ENCODE measurements around the gene SAE1.
"Not testable (repeated sequence)": the region's sequence is repeated elsewhere in the genome, so short reads cannot be mapped to it uniquely, and the experiment has no call there.

The SAE1 gene

DNA sequence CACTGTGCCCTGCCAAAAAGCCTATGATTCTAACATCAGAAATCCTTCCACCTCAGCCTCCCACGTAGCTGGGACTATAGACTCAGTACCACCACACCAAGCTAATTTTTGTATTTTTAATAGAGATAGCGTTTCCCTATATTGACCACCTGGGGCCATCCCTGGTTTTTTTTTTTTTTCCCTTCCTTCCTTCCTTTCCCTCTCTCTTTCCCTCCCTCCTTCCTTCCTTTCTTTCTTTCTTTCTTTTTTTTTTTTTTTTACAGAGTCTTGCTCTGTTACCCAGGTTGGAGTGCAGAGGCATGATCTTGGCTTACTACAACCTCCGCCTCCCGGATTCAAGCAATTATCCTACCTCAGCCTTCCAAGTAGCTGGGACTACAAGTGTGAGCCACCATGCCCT lies 1.1 kb upstream of the SAE1 start:
- TF ChIP-seq, protein P1, sequence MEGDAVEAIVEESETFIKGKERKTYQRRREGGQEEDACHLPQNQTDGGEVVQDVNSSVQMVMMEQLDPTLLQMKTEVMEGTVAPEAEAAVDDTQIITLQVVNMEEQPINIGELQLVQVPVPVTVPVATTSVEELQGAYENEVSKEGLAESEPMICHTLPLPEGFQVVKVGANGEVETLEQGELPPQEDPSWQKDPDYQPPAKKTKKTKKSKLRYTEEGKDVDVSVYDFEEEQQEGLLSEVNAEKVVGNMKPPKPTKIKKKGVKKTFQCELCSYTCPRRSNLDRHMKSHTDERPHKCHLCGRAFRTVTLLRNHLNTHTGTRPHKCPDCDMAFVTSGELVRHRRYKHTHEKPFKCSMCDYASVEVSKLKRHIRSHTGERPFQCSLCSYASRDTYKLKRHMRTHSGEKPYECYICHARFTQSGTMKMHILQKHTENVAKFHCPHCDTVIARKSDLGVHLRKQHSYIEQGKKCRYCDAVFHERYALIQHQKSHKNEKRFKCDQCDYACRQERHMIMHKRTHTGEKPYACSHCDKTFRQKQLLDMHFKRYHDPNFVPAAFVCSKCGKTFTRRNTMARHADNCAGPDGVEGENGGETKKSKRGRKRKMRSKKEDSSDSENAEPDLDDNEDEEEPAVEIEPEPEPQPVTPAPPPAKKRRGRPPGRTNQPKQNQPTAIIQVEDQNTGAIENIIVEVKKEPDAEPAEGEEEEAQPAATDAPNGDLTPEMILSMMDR (IDR thresholded peaks at IDR 0.05) = no peak
- DNase-seq = no peak
- peaks cover 46% of the 10 kb centered on the region for H3K4me1 Mint-ChIP-seq
- peaks cover 14% of the 10 kb centered on the region for H3K27me3 Mint-ChIP-seq (ENCODE audit: low read depth, poor library complexity)
- H3K27ac Mint-ChIP-seq = no peak overlapping the region
- peaks cover 17% of the 10 kb centered on the region for H3K9me3 Mint-ChIP-seq
- no peak overlapping the region for H3K4me3 Mint-ChIP-seq
- H3K36me3 Mint-ChIP-seq (ENCODE audit: low read depth) = peaks cover 27% of the 10 kb centered on the region

DNA sequence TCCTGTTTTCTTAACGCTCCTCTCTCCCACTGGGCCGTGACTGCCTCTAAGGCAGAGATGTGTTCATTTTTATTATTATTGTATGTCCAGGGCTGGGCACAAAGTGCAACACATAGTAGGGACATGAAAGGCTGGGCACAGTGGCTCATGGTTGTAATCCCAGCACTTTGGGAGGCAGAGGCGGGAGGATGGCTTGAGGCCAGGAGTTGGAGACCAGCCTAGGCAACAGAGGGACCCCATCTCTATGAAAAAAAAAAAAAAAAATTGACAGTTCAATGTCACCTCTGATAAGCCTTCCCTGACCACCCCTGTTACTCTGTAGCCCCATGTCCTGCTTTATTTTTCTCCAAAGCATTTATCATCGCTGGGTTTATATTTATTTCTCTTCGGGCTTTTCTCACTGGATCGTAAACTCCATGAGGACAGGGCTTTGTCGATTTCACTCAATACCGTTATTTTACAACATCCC lies 481 bp upstream of the SAE1 start:
- Mint-ChIP-seq H3K4me1 (peaks cover 47% of the 10 kb centered on the region), H3K9me3 (peaks cover 17% of the 10 kb centered on the region), H3K4me3 (peak overlapping the region; percentile 97), H3K36me3 (ENCODE audit: low read depth) (peaks cover 33% of the 10 kb centered on the region), H3K27ac (peak overlapping the region; percentile 99), H3K27me3 (ENCODE audit: low read depth, poor library complexity) (peaks cover 14% of the 10 kb centered on the region)
- TF ChIP-seq, protein P1 (IDR thresholded peaks at IDR 0.05) = no peak
- no peak for DNase-seq

DNA sequence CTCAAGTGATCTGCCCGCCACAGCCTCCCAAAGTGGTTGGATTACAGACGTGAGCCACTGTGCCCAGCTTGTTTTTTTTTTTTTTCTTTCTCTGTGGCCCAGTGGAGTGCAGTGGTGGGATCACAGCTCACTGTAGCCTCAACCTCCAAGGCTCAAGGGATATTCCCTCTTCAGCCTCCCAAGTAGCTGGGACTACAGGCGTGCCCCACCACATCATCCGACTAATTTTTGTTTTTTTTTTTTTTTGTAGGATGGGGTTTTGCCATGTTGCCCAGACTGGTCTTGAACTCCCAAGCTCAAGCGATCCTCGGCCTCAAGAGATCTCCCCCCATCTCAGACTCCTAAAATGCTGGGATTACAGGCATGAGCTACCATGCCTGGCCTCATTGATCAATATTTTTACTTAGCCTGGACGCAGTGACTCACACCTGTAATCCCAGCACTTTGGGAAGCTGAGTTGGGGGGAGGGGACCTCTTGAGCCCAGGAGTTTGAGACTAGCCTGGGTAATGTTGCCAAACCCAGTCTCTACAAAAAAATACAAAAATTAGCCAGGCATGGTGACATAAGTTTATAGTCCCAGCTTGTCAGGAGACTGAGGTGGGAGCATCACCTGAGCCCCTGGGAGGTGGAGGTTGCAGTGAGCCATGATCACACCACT lies 1.7 kb downstream of the SAE1 start:
- H3K4me1 Mint-ChIP-seq = peaks cover 54% of the 10 kb centered on the region
- H3K9me3 Mint-ChIP-seq = peaks cover 17% of the 10 kb centered on the region
- TF ChIP-seq, protein P1 (IDR thresholded peaks at IDR 0.05) = no peak
- no peak for DNase-seq
- peaks cover 9% of the 10 kb centered on the region for H3K27me3 Mint-ChIP-seq (ENCODE audit: low read depth, poor library complexity)
- H3K27ac Mint-ChIP-seq = peak overlapping the region; percentile 93
- H3K4me3 Mint-ChIP-seq = peak overlapping the region; percentile 97
- H3K36me3 Mint-ChIP-seq (ENCODE audit: low read depth) = peaks cover 50% of the 10 kb centered on the region

DNA sequence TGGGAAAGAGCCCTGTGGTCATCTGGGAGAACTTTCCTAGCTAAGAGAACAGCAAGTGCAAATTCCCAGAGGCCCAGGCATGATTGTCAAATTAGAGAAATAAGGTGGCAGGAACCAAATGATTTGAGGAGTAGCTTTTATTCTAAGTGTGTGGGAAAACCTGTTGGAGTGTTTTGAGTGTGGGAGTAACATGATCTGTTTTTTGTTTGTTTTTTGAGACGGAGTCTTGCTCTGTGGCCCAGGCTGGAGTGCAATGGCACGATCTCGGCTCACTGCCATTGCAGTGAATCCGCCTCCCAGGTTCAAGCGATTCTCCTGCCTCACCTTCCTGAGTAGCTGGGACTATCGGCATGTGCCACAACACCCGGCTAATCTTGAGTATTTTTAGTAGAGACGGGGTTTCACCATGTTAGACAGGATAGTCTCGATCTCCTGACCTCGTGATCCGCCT lies 2.4 kb downstream of the SAE1 start:
- Mint-ChIP-seq H3K4me3 (peak overlapping the region; percentile 97), H3K4me1 (peaks cover 54% of the 10 kb centered on the region), H3K9me3 (peaks cover 15% of the 10 kb centered on the region), H3K27me3 (ENCODE audit: low read depth, poor library complexity) (peaks cover 7% of the 10 kb centered on the region), H3K27ac (peak overlapping the region; percentile 93), H3K36me3 (ENCODE audit: low read depth) (peaks cover 56% of the 10 kb centered on the region)
- DNase-seq = no peak
- TF ChIP-seq, protein P1 (IDR thresholded peaks at IDR 0.05) = no peak

DNA sequence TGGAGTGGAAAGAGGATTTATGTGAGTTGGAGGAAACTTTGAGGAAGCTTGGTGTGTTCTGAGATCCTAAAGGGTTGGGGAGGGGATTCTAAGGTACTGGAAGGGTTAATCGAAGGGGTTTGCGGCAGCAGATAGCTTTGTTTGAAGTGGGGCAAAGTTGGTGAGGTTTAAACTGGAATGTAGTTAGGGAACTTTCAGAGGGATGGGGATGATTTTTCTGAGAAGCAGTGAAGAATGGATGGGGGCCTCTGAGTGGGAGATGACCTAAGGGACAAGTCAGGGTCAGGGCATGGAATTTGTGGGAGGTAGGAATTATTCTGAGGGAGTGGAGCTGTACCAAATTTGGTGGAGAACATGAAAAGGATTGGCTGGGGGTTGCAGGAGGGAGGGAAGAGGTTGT lies 3.9 kb downstream of the SAE1 start:
- Mint-ChIP-seq H3K27ac (peak overlapping the region; percentile 70), H3K9me3 (peaks cover 22% of the 10 kb centered on the region), H3K4me1 (peaks cover 54% of the 10 kb centered on the region), H3K4me3 (peak overlapping the region; percentile 72), H3K36me3 (ENCODE audit: low read depth) (peaks cover 71% of the 10 kb centered on the region), H3K27me3 (ENCODE audit: low read depth, poor library complexity) (peaks cover 9% of the 10 kb centered on the region)
- TF ChIP-seq, protein P1 (IDR thresholded peaks at IDR 0.05) = no peak
- no peak for DNase-seq

DNA sequence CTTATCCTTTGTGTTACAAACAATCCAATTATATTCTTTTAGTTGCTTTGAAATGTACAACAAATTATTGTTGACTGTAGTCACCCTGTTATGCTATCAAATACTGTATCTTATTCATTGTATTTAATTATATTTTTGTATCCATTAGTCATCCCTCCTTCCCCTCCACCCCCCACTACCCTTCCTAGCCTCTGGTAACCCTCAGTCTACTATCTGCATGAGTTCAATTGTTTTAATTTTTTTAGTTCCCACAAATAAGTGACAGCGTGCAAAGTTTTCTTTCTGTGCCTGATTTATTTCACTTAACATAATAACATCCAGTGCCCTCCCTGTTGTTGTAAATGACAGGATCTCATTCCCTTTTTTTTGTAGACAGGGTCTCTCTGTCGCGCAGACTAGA lies 4.5 kb downstream of the SAE1 start:
- DNase-seq = no peak
- peaks cover 54% of the 10 kb centered on the region for H3K4me1 Mint-ChIP-seq
- TF ChIP-seq, protein P1 (IDR thresholded peaks at IDR 0.05) = no peak
- peaks cover 68% of the 10 kb centered on the region for H3K36me3 Mint-ChIP-seq (ENCODE audit: low read depth)
- no peak overlapping the region for H3K27ac Mint-ChIP-seq
- peaks cover 9% of the 10 kb centered on the region for H3K27me3 Mint-ChIP-seq (ENCODE audit: low read depth, poor library complexity)
- peaks cover 16% of the 10 kb centered on the region for H3K9me3 Mint-ChIP-seq
- H3K4me3 Mint-ChIP-seq = peak overlapping the region; percentile 72

DNA sequence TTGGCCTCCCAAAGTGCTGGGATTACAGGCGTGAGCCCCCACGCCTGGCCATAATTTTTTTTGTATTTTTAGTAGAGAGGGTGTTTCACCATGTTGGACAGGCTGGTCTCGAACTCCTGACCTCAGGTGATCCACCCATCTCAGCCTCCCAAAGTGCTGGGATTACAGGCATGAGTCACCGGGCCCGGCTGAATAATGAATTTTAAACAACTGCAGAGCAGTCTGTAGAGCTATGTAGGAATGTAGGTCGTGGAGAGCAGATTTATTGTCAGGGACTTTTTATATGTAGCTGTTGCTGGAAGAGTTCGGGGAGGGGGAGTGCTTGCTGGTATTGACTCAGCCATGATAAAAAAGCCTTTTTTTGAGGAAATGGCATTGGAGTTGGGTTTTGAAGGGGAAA lies 10.6 kb downstream of the SAE1 start:
- H3K27me3 Mint-ChIP-seq (ENCODE audit: low read depth, poor library complexity); DNase-seq: not testable (repeated sequence)
- peak overlapping the region; percentile 96 for H3K27ac Mint-ChIP-seq
- H3K36me3 Mint-ChIP-seq (ENCODE audit: low read depth) = peaks cover 73% of the 10 kb centered on the region
- H3K4me1 Mint-ChIP-seq = peaks cover 20% of the 10 kb centered on the region
- H3K9me3 Mint-ChIP-seq = peaks cover 11% of the 10 kb centered on the region
- H3K4me3 Mint-ChIP-seq = peak overlapping the region; percentile 10

All from nephron progenitor cell (in vitro differentiated cells).